Cardiac fibroblast (primary cell): ENCODE measurements around the gene SLC13A4.
A peak's percentile ranks its signal among the peaks of the same experiment; 100 is the strongest.

ENCODE experiments used
- DNase-seq, 2 donors: peaks; one replicate each; pipeline versions ENCODE4 v3.0.0 to v3.0.0-alpha.2; 2010; ENCODE audit warnings: low read depth in 2 of 2
- H3K4me3 ChIP-seq, 2 donors: replicated peaks in 1 of 2; 1 replicate in 1 of 2; 2 replicates in 1 of 2; pipeline ENCODE4 v1.5.1; 2011; ENCODE audit warnings: low read depth in 2 of 2, low read length in 2 of 2, mild to moderate bottlenecking in 2 of 2, moderate library complexity in 1 of 2
- CTCF ChIP-seq: IDR thresholded peaks from one replicate; pipeline ENCODE4 v1.5.1; 2011; ENCODE audit warnings: low read depth, mild to moderate bottlenecking, low read length, inconsistent platforms

SLC13A4 gene

GRCh38 chr7:135763261-135763660 is 35.3 kb upstream of the SLC13A4 start:
- no peak overlapping the region for H3K4me3 ChIP-seq
- no peak for TF ChIP-seq CTCF
- peak; percentile 36 to 54 for DNase-seq

- TF ChIP-seq CTCF, result no peak
- peak; percentile 55 to 83 for DNase-seq
- H3K4me3 ChIP-seq, result no peak overlapping the region
Measured at GRCh38 chr7:135761751-135762488, 33.9 kb upstream of the SLC13A4 start.

GRCh38 chr7:135759532-135759931 is 31.5 kb upstream of the SLC13A4 start:
- TF ChIP-seq CTCF, result no peak
- no peak overlapping the region for H3K4me3 ChIP-seq
- DNase-seq, result no peak

- DNase-seq, result peak; percentile 75 to 88
- no peak for TF ChIP-seq CTCF
- H3K4me3 ChIP-seq, result peak overlapping the region in 1 of 2 donors; percentile 33
Measured at GRCh38 chr7:135758531-135758932, 30.5 kb upstream of the SLC13A4 start.

- DNase-seq, result peak; percentile 80 to 94
- H3K4me3 ChIP-seq, result peak overlapping the region; percentile 3 to 33
- TF ChIP-seq CTCF, result no peak
Measured at GRCh38 chr7:135757719-135758411, 29.9 kb upstream of the SLC13A4 start.

GRCh38 chr7:135756191-135756590 is 28.2 kb upstream of the SLC13A4 start:
- no peak for DNase-seq

More at GRCh38 chr7:135756191-135756590, 28.2 kb upstream of the SLC13A4 start:
- no peak for TF ChIP-seq CTCF
- H3K4me3 ChIP-seq, result no peak overlapping the region
